SK-N-SH treated with all-trans-retinoic acid at 6 μM for 48 hours (cell line): ENCODE results near the gene ODR4.
"Not testable (repeated sequence)": the region's sequence is repeated elsewhere in the genome, so short reads cannot be mapped to it uniquely, and the experiment has no call there.

Experiments
- ATAC-seq: fragments of 200-7000 bp; cut with Tn5 transposase; 3 replicates; pipeline ENCODE4 v1.9.1; 2020; ENCODE audit warnings: mild to moderate bottlenecking, moderate library complexity
- ARNTL ChIP-seq: fragments of 450-650 bp; formaldehyde crosslinking; IDR thresholded peaks from 2 replicates; pipeline ENCODE4 v1.5.0; 2020; ENCODE audit warnings: low read depth, mild to moderate bottlenecking, moderate library complexity, borderline replicate concordance
- BACH2 ChIP-seq: fragments of 250-450 bp; sonication (Bioruptor Pico); IDR thresholded peaks from 2 replicates; pipeline ENCODE4 v1.9.0; 2021; ENCODE audit warnings: mild to moderate bottlenecking, borderline replicate concordance
- CSDC2 ChIP-seq: fragments of 250-450 bp; sonication (Bioruptor Pico); IDR thresholded peaks from 2 replicates; pipeline ENCODE4 v1.5.0; 2020; ENCODE audit warnings: mild to moderate bottlenecking, moderate library complexity
- CSRNP3 ChIP-seq: fragments of 250-450 bp; sonication (Bioruptor Pico); IDR thresholded peaks from 2 replicates; pipeline ENCODE4 v1.5.1; 2021; ENCODE audit warnings: mild to moderate bottlenecking, moderate library complexity
- GLIS3 ChIP-seq: fragments of 250-450 bp; sonication (Bioruptor Pico); IDR thresholded peaks from 2 replicates; pipeline ENCODE4 v1.5.0; 2020; ENCODE audit warnings: mild to moderate bottlenecking, moderate library complexity
- ISL1 ChIP-seq: fragments of 250-450 bp; sonication (Bioruptor Pico); IDR thresholded peaks from 2 replicates; pipeline ENCODE4 v2.1.2; 2022; ENCODE audit warnings: mild to moderate bottlenecking, moderate library complexity
- OSR1 ChIP-seq: fragments of 250-450 bp; sonication (Bioruptor Pico); IDR thresholded peaks from 2 replicates; pipeline ENCODE4 v1.8.0; 2022; ENCODE audit warnings: moderate library complexity, mild to moderate bottlenecking, inconsistent platforms
- PPARA ChIP-seq: fragments of 250-450 bp; sonication (Bioruptor Pico); IDR thresholded peaks from 2 replicates; pipeline ENCODE4 v1.5.0; 2020; ENCODE audit warnings: mild to moderate bottlenecking, borderline replicate concordance
- RARB ChIP-seq: fragments of 250-450 bp; sonication (Bioruptor Pico); IDR thresholded peaks from 2 replicates; pipeline ENCODE4 v1.8.0; 2021; ENCODE audit warnings: mild to moderate bottlenecking, moderate library complexity
- SNAI2 ChIP-seq: fragments of 250-450 bp; sonication (Bioruptor Pico); IDR thresholded peaks from 2 replicates; pipeline ENCODE4 v1.5.0; 2020; ENCODE audit warnings: mild to moderate bottlenecking, moderate library complexity
- TCF4 ChIP-seq: fragments of 250-450 bp; sonication (Bioruptor Pico); IDR thresholded peaks from 2 replicates; pipeline ENCODE4 v1.8.0; 2021; ENCODE audit warnings: mild to moderate bottlenecking, moderate library complexity, borderline replicate concordance
- TOX ChIP-seq: fragments of 250-450 bp; sonication (Bioruptor Pico); IDR thresholded peaks from 2 replicates; pipeline ENCODE4 v1.8.0; 2021; ENCODE audit warnings: mild to moderate bottlenecking, moderate library complexity, borderline replicate concordance
- ZC3H10 ChIP-seq: fragments of 250-450 bp; sonication (Bioruptor Pico); IDR thresholded peaks from 2 replicates; pipeline ENCODE4 v1.5.1; 2021; ENCODE audit warnings: mild to moderate bottlenecking, moderate library complexity
- ZFP3 ChIP-seq: fragments of 250-450 bp; sonication (Bioruptor Pico); IDR thresholded peaks from 2 replicates; pipeline ENCODE4 v1.5.0; 2020; ENCODE audit warnings: mild to moderate bottlenecking, moderate library complexity
- ZFP30 ChIP-seq: fragments of 450-650 bp; formaldehyde crosslinking; IDR thresholded peaks from 2 replicates; pipeline ENCODE4 v1.5.0; 2022; ENCODE audit warnings: mild to moderate bottlenecking, moderate library complexity
- ZNF565 ChIP-seq: fragments of 450-650 bp; formaldehyde crosslinking; conservative IDR thresholded peaks from 2 replicates; pipeline ENCODE4 v1.5.0; 2020; ENCODE audit warnings: low read depth, mild to moderate bottlenecking, moderate library complexity
- ZNF70 ChIP-seq: fragments of 450-650 bp; formaldehyde crosslinking; IDR thresholded peaks from 2 replicates; pipeline ENCODE4 v1.5.0; 2020; ENCODE audit warnings: mild to moderate bottlenecking, moderate library complexity
- ZNF8 ChIP-seq: fragments of 450-650 bp; formaldehyde crosslinking; IDR thresholded peaks from 2 replicates; pipeline ENCODE4 v1.5.0; 2020; ENCODE audit warnings: mild to moderate bottlenecking, moderate library complexity
- TF ChIP-seq, protein P1 (sequence below): fragments of 250-450 bp; sonication (Bioruptor Pico); IDR thresholded peaks from 2 replicates; pipeline ENCODE4 v1.8.0; 2020; ENCODE audit warnings: mild to moderate bottlenecking, moderate library complexity, borderline replicate concordance
- TF ChIP-seq, protein P2 (sequence below): fragments of 250-450 bp; sonication (Bioruptor Pico); IDR thresholded peaks from 2 replicates; pipeline ENCODE4 v1.8.0; 2021; ENCODE audit warnings: low read depth, mild to moderate bottlenecking, moderate library complexity, borderline replicate concordance

ODR4 gene

DNA sequence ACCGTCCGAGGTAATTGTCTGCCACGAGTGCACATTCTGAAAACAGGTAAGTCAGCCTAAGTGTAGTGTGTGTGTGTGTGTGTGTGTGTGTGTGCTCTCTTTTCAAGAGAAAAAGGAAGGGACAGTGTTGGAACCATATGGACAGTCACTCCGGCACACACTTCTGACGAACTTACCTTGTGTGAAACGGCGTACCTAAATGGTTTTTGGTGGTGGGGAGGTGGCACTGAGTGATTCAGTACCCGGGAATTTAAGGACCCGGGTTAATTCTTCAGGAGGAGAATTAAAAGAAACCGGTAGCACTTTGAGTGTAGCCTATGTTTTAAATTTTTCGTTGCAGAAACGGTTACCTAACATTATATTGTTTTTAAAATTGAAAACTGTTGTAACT lies 286 bp downstream of the ODR4 start:
- TF ChIP-seq ARNTL (CRISPR knock-in tag) (no peak), ZNF8 (CRISPR knock-in tag) (peak; percentile 96)
- peak; percentile 13 for ATAC-seq

DNA sequence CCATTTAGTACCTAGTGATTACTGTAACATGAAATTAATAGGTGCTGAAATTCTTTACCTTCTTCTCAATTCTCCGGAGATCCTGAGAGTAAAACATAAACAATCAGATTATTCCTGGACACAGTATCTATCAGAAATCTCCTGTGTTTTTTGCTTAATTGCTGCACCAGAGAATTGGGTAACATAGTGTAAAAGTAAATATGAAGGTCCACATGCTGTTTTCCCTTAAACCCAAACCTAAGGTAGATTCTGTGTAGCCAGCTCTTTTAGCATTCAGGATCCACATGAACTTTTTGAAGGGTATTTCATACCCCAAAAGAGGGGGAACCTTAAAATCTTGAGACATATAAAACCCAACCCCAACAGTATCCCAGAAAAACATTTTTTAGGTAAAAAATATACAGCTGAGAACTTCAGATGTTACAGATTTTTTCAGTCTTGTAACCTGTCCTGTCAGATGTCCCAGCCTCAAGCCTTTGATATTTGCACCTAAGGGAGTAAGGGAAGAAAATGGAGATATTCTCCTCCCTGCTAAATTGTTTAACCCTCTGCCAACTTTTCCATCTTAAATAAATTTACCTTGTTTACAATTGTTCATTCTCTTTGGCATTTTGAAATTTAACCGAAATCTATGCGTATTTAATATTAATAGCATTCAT lies 11.2 kb downstream of the ODR4 start:
- ATAC-seq: no peak
- TF ChIP-seq CSDC2 (CRISPR knock-in tag) (no peak), BACH2 (no peak), OSR1 (CRISPR knock-in tag) (no peak)
- TF ChIP-seq, all 23 proteins: peak for 0

GRCh38 chr1:186390925-186391324 lies 15.3 kb downstream of the ODR4 start:
- no peak for ATAC-seq
- TF ChIP-seq SNAI2 (CRISPR knock-in tag) (no peak), TCF4 (no peak), ZFP30 (CRISPR knock-in tag) (no peak), RARB (CRISPR knock-in tag) (no peak), OSR1 (CRISPR knock-in tag) (no peak), CSRNP3 (CRISPR knock-in tag) (no peak), ZNF565 (CRISPR knock-in tag) (no peak), ZFP3 (CRISPR knock-in tag) (no peak), BACH2 (no peak), ARNTL (CRISPR knock-in tag) (no peak), ISL1 (CRISPR knock-in tag) (no peak), GLIS3 (no peak), CSDC2 (CRISPR knock-in tag) (no peak)
- TF ChIP-seq, protein P1, sequence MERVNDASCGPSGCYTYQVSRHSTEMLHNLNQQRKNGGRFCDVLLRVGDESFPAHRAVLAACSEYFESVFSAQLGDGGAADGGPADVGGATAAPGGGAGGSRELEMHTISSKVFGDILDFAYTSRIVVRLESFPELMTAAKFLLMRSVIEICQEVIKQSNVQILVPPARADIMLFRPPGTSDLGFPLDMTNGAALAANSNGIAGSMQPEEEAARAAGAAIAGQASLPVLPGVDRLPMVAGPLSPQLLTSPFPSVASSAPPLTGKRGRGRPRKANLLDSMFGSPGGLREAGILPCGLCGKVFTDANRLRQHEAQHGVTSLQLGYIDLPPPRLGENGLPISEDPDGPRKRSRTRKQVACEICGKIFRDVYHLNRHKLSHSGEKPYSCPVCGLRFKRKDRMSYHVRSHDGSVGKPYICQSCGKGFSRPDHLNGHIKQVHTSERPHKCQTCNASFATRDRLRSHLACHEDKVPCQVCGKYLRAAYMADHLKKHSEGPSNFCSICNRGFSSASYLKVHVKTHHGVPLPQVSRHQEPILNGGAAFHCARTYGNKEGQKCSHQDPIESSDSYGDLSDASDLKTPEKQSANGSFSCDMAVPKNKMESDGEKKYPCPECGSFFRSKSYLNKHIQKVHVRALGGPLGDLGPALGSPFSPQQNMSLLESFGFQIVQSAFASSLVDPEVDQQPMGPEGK (CRISPR knock-in tag): no peak
- TF ChIP-seq, protein P2, sequence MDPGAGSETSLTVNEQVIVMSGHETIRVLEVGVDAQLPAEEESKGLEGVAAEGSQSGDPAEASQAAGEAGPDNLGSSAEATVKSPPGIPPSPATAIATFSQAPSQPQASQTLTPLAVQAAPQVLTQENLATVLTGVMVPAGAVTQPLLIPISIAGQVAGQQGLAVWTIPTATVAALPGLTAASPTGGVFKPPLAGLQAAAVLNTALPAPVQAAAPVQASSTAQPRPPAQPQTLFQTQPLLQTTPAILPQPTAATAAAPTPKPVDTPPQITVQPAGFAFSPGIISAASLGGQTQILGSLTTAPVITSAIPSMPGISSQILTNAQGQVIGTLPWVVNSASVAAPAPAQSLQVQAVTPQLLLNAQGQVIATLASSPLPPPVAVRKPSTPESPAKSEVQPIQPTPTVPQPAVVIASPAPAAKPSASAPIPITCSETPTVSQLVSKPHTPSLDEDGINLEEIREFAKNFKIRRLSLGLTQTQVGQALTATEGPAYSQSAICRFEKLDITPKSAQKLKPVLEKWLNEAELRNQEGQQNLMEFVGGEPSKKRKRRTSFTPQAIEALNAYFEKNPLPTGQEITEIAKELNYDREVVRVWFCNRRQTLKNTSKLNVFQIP (CRISPR knock-in tag): no peak

- ATAC-seq: no peak
- TF ChIP-seq OSR1 (CRISPR knock-in tag) (no peak), RARB (CRISPR knock-in tag) (no peak), ZC3H10 (CRISPR knock-in tag) (no peak), TOX (CRISPR knock-in tag) (no peak), ZNF70 (CRISPR knock-in tag) (no peak), TCF4 (no peak)
Measured at GRCh38 chr1:186391841-186392240, 16.2 kb downstream of the ODR4 start.

DNA sequence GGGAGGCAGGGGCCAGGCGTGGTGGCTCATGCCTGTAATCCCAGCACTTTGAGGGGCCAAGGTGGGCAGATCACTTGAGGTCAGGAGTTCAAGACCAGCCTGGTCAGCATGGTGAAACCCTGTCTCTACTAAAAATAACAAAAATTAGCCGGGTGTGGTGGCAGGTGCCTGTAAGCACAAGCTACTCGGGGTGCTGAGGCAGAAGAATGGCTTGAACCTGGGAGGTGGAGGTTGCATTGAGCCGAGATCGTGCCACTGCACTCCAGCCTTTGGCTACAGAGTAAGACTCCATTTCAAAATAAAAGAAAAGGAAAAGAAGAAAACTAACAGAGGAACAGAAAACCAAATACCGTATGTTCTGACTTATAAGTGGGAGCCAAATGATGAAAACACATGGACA lies 17.1 kb downstream of the ODR4 start:
- not testable (repeated sequence) for ATAC-seq

GRCh38 chr1:186401446-186401845 lies 25.8 kb downstream of the ODR4 start:
- ATAC-seq: peak; percentile 45

DNA sequence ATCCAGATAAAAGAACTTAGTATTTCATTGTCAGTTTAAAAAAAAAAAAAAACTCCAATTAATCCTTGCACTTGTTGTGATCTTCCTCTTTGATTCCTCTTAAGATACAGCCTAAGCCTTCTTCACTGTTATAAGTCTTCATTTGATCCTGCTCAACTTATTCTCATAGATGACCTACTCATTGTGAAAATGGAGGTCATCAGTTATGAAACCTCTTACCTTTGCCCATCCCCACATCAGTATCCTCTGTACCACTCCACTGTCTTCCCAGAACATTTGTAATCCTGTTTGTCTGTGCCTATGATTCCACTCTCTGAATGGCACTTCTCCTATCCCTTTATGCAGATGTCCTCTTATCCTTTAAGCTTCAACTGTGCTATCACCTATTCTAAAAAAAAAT lies 28.0 kb downstream of the ODR4 start:
- TF ChIP-seq CSDC2 (CRISPR knock-in tag) (no peak), PPARA (CRISPR knock-in tag) (no peak), SNAI2 (CRISPR knock-in tag) (no peak), OSR1 (CRISPR knock-in tag) (no peak), ISL1 (CRISPR knock-in tag) (no peak), BACH2 (no peak), ZC3H10 (CRISPR knock-in tag) (no peak)
- no peak for ATAC-seq
